HG03095 (cell line): ENCODE measurements around the gene GREM2.
A peak's percentile ranks its signal among the peaks of the same experiment; 100 is the strongest.

ENCODE experiments used
- ATAC-seq: cut with Tn5 transposase; IDR thresholded peaks from one replicate; pipeline ENCODE4 v1.9.1; 2021; ENCODE audit warnings: moderate library complexity; ENCODE audit not compliant: unreplicated experiment

Gene GREM2

GRCh38 chr1:240562111-240562590 lies 49.8 kb downstream of the GREM2 start:
- ATAC-seq = peak; percentile 53

GRCh38 chr1:240559781-240560180 lies 52.2 kb downstream of the GREM2 start:
- ATAC-seq = no peak

- no peak for ATAC-seq
Measured at GRCh38 chr1:240555524-240555923, 56.4 kb downstream of the GREM2 start.

- ATAC-seq = no peak
Measured at GRCh38 chr1:240553351-240553750, 58.6 kb downstream of the GREM2 start.

GRCh38 chr1:240539769-240540414 lies 72.1 kb downstream of the GREM2 start:
- ATAC-seq = no peak

GRCh38 chr1:240538776-240539430 lies 73.1 kb downstream of the GREM2 start:
- no peak for ATAC-seq

- no peak for ATAC-seq
Measured at GRCh38 chr1:240533154-240533780, 78.7 kb downstream of the GREM2 start.

- no peak for ATAC-seq
Measured at GRCh38 chr1:240528591-240528990, 83.4 kb downstream of the GREM2 start.

- ATAC-seq = no peak
Measured at GRCh38 chr1:240527086-240527485, 84.9 kb downstream of the GREM2 start.

- no peak for ATAC-seq
Measured at GRCh38 chr1:240526312-240526711, 85.6 kb downstream of the GREM2 start.

- ATAC-seq = no peak
Measured at GRCh38 chr1:240524356-240525069, 87.4 kb downstream of the GREM2 start.

GRCh38 chr1:240522122-240522822 lies 89.7 kb downstream of the GREM2 start:
- ATAC-seq = no peak

GRCh38 chr1:240517891-240518290 lies 94.1 kb downstream of the GREM2 start:
- ATAC-seq = no peak

- ATAC-seq = no peak
Measured at GRCh38 chr1:240516069-240516468, 95.9 kb downstream of the GREM2 start.

- ATAC-seq = no peak
Measured at GRCh38 chr1:240515505-240515904, 96.5 kb downstream of the GREM2 start.

GRCh38 chr1:240511789-240512188 lies 100.2 kb downstream of the GREM2 start:
- no peak for ATAC-seq

GRCh38 chr1:240508950-240509349 lies 103.0 kb downstream of the GREM2 start:
- ATAC-seq = no peak

- ATAC-seq = no peak
Measured at GRCh38 chr1:240508201-240508600, 103.8 kb downstream of the GREM2 start.

- no peak for ATAC-seq
Measured at GRCh38 chr1:240506176-240506575, 105.8 kb downstream of the GREM2 start.

GRCh38 chr1:240503558-240503957 lies 108.4 kb downstream of the GREM2 start:
- no peak for ATAC-seq

GRCh38 chr1:240503036-240503435 lies 108.9 kb downstream of the GREM2 start:
- no peak for ATAC-seq
